ENCODE measurements around the gene STOX1. TPM values are rescaled to one million over a fixed set of nuclear protein-coding genes. Genes with fewer than 3 reads are reported as not detected.

The STOX1 gene
- total and polyA plus RNA-seq, 2 of the 13 experiments (the other 11 are each of a cell fraction or from before 2014, with no cell fraction given), result 2.5 to 6.0 TPM

DNA sequence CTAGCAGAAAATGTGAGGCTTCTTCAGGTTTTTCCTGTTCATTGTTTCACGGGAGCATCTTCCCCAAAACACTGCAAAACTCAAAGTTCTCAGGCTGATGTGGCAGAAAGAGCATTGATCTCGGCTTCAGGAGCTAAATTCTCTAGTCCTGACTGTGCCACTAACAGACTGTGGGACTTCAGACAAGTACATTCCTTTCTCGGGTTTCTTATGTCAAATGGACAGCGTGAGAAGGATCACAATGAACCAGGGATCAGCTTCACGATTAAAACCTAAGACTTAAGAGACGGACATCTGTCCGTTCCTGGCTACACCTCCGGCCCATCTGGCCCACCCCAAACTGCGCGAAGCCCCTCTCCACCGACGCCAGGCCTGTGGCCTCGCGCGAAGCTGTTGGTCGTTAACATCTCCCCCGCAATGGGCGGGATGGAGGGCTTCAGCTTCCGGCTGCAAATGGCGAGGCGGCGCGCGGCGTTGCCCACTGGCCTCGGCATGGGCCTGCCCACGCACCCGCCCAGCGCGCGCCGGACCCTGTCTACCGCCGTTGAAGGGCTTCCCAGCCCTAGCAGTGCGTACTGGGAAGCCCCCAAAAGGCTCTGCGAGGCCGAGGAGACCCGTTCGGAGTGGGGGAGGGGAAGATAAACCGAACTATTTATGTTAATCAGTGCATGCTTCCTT lies 73.2 kb downstream of the STOX1 start (continued):
- TF ChIP-seq EEA1 (CRISPR knock-in tag; IDR thresholded peaks at IDR 0.05; ENCODE audit: borderline replicate concordance) (no peak), MIER2 (CRISPR knock-in tag; IDR thresholded peaks at IDR 0.05) (peak; percentile 53; the same call in 1 of the 2 replicates), SMAD9 (CRISPR knock-in tag; IDR thresholded peaks at IDR 0.05) (no peak), SATB2 (CRISPR knock-in tag; IDR thresholded peaks at IDR 0.05) (0 out of 2 replicates have a peak, but pooled peaks have one; percentile 43), TCF7L2 (IDR thresholded peaks at IDR 0.05; ENCODE audit: low read depth, low read length) (no peak), ELF4 (CRISPR knock-in tag; IDR thresholded peaks at IDR 0.05; ENCODE audit: borderline replicate concordance) (peak; percentile 26; the same call in 1 of the 2 replicates), ZNF101 (CRISPR knock-in tag; IDR thresholded peaks at IDR 0.05; ENCODE audit: borderline replicate concordance, low read depth) (peak; percentile 88; the same call in 1 of the 2 replicates), ZNF138 (CRISPR knock-in tag; IDR thresholded peaks at IDR 0.05; ENCODE audit: low read depth) (peak; percentile 72; the same call in 1 of the 2 replicates), ZNF615 (CRISPR knock-in tag; IDR thresholded peaks at IDR 0.05; ENCODE audit: borderline replicate concordance) (peak; percentile 75; the same call in 1 of the 2 replicates)
- TF ChIP-seq, protein P1, sequence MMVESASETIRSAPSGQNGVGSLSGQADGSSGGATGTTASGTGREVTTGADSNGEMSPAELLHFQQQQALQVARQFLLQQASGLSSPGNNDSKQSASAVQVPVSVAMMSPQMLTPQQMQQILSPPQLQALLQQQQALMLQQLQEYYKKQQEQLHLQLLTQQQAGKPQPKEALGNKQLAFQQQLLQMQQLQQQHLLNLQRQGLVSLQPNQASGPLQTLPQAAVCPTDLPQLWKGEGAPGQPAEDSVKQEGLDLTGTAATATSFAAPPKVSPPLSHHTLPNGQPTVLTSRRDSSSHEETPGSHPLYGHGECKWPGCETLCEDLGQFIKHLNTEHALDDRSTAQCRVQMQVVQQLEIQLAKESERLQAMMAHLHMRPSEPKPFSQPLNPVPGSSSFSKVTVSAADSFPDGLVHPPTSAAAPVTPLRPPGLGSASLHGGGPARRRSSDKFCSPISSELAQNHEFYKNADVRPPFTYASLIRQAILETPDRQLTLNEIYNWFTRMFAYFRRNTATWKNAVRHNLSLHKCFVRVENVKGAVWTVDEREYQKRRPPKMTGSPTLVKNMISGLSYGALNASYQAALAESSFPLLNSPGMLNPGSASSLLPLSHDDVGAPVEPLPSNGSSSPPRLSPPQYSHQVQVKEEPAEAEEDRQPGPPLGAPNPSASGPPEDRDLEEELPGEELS (CRISPR knock-in tag; IDR thresholded peaks at IDR 0.05), result peak; percentile 37; the same call in 1 of the 2 replicates
- TF ChIP-seq, protein P2, sequence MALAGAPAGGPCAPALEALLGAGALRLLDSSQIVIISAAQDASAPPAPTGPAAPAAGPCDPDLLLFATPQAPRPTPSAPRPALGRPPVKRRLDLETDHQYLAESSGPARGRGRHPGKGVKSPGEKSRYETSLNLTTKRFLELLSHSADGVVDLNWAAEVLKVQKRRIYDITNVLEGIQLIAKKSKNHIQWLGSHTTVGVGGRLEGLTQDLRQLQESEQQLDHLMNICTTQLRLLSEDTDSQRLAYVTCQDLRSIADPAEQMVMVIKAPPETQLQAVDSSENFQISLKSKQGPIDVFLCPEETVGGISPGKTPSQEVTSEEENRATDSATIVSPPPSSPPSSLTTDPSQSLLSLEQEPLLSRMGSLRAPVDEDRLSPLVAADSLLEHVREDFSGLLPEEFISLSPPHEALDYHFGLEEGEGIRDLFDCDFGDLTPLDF (CRISPR knock-in tag; IDR thresholded peaks at IDR 0.05), result peak; percentile 84
- TF ChIP-seq, protein P3, sequence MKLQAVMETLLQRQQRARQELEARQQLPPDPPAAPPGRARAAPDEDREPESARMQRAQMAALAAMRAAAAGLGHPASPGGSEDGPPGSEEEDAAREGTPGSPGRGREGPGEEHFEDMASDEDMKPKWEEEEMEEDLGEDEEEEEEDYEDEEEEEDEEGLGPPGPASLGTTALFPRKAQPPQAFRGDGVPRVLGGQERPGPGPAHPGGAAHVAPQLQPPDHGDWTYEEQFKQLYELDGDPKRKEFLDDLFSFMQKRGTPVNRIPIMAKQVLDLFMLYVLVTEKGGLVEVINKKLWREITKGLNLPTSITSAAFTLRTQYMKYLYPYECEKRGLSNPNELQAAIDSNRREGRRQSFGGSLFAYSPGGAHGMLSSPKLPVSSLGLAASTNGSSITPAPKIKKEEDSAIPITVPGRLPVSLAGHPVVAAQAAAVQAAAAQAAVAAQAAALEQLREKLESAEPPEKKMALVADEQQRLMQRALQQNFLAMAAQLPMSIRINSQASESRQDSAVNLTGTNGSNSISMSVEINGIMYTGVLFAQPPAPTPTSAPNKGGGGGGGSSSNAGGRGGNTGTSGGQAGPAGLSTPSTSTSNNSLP (IDR thresholded peaks at IDR 0.05; ENCODE audit: low read depth, low read length), result peak; percentile 68; the same call in 1 of the 2 replicates
- TF ChIP-seq, protein P4, sequence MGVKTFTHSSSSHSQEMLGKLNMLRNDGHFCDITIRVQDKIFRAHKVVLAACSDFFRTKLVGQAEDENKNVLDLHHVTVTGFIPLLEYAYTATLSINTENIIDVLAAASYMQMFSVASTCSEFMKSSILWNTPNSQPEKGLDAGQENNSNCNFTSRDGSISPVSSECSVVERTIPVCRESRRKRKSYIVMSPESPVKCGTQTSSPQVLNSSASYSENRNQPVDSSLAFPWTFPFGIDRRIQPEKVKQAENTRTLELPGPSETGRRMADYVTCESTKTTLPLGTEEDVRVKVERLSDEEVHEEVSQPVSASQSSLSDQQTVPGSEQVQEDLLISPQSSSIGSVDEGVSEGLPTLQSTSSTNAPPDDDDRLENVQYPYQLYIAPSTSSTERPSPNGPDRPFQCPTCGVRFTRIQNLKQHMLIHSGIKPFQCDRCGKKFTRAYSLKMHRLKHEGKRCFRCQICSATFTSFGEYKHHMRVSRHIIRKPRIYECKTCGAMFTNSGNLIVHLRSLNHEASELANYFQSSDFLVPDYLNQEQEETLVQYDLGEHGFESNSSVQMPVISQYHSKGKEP (CRISPR knock-in tag; IDR thresholded peaks at IDR 0.05), result no peak
- TF ChIP-seq, protein P5, sequence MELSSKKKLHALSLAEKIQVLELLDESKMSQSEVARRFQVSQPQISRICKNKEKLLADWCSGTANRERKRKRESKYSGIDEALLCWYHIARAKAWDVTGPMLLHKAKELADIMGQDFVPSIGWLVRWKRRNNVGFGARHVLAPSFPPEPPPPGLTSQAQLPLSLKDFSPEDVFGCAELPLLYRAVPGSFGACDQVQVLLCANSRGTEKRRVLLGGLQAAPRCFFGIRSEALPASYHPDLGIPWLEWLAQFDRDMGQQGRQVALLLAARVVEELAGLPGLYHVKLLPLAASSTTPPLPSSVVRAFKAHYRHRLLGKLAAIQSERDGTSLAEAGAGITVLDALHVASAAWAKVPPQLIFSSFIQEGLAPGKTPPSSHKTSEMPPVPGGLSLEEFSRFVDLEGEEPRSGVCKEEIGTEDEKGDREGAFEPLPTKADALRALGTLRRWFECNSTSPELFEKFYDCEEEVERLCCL (CRISPR knock-in tag; IDR thresholded peaks at IDR 0.05; ENCODE audit: borderline replicate concordance), result no peak; the same call in 1 of the 2 replicates
- TF ChIP-seq, protein P6, sequence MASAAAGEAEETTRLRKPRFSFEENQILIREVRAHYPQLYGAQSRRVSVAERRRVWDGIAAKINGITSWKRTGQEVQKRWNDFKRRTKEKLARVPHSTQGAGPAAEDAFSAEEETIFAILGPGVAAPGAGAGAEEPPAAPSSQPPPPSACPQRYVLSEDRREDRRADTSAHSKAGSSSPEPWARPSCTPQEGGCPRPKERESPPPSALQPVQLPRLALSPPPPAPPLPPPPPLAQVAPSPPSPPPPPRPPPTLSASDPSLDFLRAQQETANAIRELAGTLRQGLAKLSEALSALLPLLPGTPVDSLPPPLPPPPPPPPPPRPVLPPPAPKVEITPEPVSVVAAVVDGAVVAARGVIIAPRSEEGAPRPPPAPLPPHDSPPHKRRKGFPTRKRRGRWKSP (CRISPR knock-in tag; IDR thresholded peaks at IDR 0.05), result peak; percentile 87
- TF ChIP-seq, protein P7, sequence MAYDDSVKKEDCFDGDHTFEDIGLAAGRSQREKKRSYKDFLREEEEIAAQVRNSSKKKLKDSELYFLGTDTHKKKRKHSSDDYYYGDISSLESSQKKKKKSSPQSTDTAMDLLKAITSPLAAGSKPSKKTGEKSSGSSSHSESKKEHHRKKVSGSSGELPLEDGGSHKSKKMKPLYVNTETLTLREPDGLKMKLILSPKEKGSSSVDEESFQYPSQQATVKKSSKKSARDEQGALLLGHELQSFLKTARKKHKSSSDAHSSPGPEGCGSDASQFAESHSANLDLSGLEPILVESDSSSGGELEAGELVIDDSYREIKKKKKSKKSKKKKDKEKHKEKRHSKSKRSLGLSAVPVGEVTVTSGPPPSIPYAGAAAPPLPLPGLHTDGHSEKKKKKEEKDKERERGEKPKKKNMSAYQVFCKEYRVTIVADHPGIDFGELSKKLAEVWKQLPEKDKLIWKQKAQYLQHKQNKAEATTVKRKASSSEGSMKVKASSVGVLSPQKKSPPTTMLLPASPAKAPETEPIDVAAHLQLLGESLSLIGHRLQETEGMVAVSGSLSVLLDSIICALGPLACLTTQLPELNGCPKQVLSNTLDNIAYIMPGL (CRISPR knock-in tag; IDR thresholded peaks at IDR 0.05; ENCODE audit: borderline replicate concordance in 1 of 2, low read depth in 1 of 2), result peak; percentile 62 to 79; a peak in 2 of 4 replicates
